HG02885 (cell line): Measurements from ENCODE around the gene RPS3.
A peak's percentile ranks its signal among the peaks of the same experiment; 100 is the strongest.
"Not testable (repeated sequence)": the region's sequence is repeated elsewhere in the genome, so short reads cannot be mapped to it uniquely, and the experiment has no call there.

Experiments
- ATAC-seq: cut with Tn5 transposase; IDR thresholded peaks from one replicate; pipeline ENCODE4 v1.9.1; 2021; ENCODE audit warnings: mild to moderate bottlenecking; ENCODE audit not compliant: unreplicated experiment, poor library complexity

RPS3 gene

DNA sequence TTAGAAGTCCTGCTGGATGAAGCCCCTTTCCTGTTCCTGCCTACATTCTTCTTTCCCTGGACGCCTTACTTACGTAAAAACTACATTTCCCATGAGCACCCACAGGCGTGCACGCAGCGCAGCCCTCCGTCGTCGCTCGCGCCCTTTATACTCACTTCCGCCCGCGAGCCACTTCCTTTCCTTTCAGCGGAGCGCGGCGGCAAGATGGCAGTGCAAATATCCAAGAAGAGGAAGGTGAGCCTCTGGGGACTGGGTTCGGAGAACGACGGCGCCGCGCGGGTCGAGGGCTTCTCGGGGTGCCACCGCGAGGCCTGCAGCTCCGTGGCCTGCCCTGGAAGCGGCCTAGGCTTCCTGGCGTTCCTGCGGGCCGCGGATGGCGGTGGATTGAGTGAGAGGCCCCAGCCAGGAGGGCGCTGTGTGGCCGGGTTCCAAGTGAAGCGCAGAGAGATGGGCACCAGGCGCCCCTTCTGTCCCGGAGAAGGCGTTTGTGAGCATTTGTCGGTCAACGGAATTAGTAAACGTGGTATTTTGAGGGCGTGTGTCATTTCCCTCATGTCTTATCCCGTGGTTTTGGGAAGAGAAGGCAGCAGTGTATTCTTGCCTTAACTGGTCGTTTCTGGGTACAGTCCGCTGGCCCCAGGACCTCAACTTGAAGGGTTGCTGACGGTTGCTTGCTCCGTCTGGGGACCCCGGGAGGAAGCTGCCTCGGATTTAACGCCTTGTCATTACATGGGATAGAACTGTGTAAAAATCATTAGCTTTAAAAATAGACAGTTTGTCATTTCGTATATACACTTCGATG, at the start of gene RPS3:
RPS3 (plus strand) TSS at position 175 of the 802 bp plus-strand sequence; CDS start at position 205, 30 bp downstream.
- ATAC-seq = peak; percentile 86

DNA sequence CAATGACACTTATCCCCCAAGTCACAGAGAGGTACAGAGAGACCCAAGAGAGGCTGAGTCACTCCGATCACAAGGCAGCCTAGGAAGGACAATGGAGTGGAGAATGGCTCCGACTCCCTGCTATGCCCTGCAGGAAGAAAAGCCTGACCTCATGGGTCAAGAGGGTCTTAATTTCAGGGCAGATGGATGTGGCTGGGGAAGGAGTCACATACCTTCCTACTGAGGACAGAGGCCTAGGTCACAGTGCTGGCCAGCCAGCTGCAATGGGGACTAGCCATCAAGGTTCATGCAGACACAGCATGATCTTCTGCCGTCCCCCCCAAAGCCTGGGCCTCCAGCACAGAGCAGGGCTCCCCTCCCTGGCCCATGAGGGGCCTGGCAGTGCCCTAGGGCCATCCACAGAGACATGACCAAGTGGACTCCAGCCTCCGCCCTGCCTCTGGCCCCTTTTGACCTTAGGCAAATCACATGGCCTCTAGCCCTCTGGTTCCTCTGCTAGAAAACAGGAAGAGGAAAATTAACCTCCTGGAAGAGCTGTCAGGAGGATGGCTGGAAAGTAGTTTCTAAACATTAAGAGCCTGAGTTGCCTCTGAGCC, 49.7 kb upstream of the RPS3 start:
- no peak for ATAC-seq

DNA sequence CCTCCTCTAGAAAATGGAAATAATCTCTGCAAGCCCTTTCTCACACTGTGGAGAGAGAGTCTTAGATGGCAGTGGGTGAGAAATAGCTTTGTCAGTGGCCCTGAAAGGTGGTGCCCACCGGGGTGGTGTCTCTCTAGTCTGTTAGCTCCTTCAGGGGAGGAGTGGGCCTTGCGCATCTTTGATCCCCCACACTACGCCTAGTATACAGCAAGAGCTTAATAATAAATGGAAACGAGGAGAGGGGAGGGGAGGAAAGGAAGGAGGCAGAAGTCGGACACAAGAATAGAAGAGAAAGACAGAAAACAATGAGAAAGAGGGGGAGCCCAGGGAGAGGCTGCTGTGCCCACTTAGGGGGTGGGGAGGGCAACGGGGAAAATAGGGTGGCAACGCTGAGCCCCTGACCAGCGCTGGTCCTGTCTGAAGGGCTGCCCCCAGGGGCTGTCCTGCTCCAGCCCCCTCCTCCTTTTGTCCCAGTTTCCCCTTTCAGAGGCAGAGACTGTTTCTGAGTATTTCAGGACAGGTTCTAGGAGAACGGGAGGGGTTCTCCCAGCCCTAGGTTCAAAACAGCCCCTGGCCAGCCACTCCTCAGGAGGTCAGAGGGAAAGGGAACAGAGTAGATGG, 49.1 kb upstream of the RPS3 start:
- ATAC-seq = no peak

DNA sequence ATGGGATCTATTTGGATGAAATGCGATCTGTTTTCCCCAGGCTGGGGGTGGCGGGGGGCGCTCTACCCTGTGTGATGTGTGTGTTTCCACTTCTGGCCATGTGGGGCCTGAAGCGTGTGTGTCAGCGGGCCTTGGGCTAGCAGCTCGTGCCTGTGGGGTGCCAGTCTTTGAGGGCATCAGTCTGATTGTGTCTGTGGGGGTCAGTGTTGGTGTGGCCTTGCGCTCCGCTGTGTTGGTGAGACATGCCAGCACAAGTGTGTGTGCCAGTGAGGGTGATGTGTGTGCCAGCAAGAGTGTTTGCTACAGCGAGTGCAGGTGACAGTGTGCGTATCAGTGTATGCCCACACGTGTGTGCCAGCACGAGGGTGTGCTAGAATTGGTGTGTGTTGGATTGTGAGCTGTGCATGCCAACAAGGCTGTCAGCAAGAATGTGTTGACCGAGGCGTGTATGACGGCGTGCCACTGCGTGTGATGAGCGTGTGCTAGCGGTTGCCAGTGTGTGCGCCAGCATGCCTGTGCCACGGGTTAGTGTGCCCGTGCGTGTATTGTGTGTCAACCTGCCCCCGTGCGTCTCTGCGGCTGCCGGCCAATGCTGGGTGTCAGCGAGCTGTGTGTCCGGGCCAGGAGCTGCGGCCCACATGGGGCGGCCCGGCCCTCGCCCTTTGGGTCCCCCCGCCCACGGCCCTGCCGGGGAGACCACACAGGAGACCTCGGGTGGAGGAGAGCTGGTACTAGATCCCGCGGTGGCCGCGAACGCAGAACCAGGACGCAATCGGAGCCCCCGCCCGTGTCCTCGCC, 48.4 kb upstream of the RPS3 start:
- ATAC-seq = no peak

DNA sequence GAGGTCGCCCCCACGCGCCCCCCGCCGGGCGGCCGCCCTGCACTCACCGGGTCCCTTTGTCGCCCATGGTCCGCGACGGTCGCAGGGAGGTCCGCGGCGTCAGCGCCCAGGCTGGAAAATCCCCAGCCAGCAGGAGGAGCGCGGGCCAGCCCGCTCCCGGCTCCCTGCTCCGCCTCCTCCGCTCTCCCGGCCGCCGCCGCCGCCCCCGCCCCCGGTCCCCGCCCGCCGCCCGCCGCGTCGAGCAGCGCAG, 47.9 kb upstream of the RPS3 start, which contains the start of gene ARRB1:
ARRB1 (minus strand) TSS at position 121 of the 250 bp plus-strand sequence; CDS start at position 67, 54 bp downstream.
- ATAC-seq = no peak

DNA sequence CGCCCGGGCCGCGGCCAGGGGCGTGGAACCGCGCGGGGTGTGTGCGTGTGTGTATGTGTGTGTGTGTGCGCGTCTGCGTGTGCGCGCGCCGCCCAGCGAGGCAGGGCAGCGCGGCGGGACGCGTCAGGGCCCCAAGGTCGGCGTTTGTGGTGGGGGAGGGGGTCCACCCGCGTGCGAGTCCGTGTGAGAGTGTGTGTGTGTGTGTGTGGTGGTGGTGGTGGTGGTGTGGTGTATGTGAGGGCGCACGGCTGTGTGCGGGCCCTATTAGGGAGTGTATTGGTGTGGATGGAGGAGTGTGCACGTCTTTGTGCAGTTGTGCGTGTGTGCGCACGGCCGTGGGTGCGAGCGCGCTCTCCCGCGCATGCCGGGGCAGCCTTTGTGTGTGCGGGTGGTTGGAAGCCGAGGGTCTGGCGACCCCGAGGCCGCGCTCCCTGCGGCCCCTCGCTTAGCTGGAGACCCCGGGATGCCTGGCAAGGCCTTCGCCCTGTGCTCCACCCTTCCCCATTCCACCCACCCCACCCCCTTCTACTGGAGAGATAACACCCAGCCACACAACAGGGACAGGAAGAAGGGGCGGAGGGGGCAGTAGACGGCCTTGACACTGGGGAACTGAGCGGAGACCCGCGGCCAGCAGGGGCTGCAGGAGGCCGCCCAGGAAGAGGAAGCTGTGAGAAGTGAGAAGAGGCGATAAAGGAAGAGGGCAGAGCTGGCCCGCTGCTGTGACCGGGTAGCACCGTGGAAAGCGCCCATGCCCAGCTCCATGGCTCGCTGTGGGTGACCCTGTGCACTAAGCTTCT, 47.3 kb upstream of the RPS3 start:
- no peak for ATAC-seq

DNA sequence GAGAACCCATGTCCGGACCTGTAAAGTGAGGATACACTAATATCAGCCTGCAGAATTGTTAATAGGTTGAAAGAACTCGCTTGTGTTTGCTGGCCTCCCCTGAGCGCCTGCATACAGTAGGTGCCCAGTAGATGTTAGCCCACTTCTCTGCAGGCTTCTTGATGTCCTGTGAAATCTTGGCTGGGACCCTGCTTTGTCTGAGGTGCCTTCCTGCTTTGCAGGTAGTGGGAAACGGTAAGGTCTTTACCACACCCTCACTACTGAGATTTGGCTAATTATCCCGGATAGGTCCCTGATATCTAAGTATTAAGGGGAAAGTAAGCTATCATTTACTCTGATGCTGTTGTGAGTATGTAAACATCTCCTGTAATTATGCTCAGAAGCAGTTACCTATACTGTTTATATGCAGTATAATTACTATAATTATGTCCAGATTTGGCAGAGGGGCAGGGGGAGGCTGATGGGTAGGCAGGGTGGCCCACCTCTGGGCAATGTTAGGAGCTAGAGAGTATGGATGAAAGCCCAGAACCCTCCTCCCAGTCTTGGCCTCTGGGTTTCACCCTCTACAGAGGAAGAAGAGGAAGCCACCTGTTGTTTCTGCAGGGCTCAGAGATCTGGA, 46.6 kb upstream of the RPS3 start:
- ATAC-seq = no peak

DNA sequence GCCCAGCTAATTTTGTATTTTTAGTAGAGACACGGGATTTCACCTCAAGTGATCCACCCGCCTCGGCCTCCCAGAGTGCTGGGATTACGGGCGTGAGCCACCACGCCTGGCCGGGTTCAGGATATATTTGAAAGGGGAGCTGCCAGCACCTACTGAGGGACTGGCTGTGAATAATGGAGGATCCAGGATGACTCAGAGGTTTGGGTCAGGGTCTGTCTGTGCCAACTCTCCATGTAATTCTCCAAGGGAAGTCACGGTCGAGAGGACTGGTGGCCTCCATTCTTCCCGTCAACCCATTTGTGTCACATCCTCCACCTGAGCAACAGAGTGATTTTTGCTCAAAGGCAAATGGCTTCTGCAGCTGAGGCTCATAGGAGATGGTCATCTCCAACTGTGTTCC, 44.3 kb upstream of the RPS3 start:
- ATAC-seq = no peak

DNA sequence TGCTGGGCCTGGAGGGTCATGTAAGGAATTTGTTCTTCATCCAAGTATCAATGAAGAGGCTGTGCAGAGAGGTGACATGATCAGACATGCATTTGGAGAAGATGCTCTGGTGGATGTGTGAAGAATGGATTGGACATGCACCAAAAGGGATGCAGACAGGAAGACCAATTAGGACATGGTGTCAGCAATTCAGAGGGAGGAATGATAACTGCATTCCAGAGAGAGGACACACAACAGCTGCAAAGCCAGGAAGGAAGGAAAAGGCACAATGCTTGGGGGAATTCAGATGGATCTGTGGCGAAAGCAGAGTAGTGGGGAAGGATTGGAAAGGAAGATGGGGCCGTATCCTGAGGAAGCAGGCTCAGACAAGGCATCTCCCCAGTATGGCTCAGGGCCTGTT, 42.7 kb upstream of the RPS3 start:
- ATAC-seq = no peak

DNA sequence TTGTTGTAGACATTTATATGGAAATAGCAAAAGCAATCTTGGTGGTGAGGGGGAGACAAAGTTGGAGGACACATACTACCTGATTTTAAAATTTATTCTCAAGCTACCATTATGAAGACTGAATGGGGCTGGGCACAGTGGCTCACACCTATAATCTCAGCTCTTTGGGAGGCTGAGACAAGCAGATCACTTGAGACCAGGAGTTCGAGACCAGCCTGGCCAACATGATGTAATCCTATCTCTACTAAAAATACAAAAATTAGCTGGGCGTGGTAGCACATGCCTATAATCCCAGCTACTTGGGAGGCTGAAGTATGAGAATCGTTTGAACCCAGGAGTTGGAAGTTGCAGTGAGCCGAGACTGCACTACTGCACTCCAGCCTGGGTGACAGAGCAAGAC, 37.0 kb upstream of the RPS3 start:
- not testable (repeated sequence) for ATAC-seq

DNA sequence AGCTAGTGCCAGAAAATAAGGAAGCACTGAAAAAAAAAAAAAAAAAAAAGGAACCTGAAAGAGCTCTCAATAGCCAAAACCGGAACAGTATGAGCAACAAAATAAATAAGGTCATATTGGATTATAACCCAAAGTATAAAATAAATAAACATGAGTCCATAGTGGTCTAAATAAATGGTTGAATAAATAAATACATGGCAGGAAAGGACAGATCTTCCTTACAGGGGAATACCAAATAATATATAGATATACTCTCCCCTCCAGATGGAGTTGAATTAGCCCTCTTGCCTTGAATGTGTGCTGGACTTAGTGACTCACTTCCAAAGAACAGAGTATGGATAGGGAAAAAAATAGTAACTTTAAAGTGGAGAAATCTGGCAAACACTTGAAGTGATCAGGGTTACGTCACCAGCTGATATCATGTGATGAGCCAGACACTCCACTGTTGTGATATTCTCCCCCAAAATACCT, 33.6 kb upstream of the RPS3 start:
- no peak for ATAC-seq

DNA sequence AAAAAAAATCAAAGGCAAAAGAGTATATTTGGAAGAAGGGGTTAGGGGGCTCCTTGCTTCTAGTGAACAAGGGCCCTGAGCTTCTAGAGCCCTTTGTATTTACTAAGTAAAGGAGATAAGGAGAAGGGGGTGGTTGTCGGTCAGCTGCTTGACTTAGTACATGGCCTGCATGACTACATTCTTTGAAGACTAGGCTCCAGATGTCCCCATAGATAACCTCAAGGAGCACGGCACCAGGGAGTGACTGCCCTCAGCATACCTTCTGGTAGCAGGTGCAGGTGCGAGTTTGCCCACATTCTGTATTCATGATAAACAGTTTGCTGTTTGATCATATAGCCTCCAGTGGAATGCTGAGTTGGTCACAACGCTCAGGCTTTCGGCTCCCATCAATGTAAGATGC, 32.5 kb upstream of the RPS3 start:
- ATAC-seq = not testable (repeated sequence)

DNA sequence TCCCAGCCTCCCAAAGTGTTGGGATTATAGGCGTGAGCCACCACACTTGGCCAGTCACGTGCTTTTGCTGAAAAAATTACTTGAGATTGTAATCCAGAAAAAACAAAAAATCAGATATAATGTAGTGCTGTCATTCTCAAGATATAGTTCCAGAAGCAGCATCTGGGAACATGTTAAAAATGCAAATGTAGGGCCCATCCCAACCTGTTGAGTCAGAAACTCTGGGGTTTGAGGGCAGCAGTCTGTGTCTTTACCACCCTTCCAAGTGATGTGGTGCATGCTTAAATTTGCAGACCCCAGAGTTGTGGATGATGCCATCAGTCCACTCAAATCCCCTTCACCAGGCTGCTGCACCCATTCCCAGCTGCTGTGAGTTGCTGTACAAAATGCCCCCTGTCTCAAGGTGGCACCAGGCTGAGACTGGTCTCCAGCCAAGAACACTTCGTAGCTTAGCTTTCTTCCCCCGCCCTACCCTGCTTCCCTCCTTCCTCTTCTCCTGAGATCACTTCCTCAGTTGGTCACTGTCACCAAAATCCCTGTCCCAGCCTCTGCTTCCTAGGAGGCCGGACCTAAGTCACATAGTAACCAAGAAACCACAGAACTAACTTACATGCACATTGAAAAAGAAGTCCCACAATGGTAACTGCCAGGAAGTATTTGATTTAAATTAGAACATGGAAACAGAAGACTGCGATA, 29.6 kb upstream of the RPS3 start:
- ATAC-seq = no peak

DNA sequence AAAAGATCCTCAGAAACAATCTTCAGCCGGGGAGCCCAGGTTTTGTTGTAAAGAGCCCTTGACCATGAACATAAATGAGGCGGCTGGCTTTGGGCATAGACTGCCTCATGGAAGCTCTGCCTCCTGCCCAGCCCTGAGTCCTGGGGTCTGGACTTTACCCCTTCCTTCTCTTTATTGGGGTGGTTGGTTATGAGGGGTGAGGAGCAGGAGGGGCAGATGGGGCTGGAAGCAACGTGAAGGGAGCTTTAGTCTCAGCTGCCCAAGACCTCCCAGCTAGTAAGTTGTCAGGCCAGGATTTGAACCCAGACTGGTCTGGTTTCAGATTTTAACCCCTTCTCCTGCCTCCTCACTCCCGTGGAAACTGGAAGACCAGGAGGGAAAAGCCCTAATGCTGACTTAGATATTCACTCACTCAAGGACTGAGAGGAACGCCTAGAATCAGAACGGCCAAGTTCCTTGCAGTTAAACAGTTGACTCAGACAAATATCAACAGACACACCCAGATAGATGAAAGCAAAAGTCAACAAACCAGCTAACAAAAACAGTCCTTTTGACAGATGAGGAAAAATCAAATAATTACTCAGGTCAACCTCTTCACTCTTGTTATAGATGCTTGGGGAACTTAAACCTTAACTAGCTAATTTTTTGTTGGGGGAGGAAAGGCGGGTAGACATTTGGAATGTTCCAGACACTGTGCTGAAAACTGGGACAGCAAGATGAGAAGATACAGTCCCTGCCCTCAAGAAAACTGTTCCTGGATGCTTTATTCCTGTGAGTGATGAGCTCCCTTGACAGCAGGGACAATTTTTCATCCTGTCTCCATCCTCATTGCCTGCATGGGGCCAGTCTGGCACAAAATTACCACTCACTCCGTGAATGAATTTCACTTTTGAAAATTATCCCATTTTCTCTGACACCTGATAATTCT, 27.1 kb upstream of the RPS3 start:
- no peak for ATAC-seq

DNA sequence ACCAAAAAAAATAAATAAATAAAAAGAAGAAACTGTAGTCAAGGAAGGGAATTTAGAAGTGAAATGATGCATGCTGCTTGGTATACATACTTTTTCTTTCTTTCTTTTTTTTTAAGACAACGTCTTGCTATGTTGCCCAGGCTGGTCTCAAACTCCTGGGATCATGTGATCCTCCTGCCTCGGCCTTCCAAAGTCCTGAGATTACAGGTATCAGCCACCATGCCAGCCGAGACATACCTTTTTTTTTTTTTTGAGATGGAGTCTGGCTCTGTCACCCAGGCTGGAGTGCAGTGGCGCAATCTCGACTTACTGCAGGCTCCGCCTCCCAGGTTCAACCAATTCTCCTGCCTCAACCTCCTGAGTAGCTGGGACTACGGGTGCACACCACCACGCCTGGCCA, 26.1 kb upstream of the RPS3 start:
- no peak for ATAC-seq

DNA sequence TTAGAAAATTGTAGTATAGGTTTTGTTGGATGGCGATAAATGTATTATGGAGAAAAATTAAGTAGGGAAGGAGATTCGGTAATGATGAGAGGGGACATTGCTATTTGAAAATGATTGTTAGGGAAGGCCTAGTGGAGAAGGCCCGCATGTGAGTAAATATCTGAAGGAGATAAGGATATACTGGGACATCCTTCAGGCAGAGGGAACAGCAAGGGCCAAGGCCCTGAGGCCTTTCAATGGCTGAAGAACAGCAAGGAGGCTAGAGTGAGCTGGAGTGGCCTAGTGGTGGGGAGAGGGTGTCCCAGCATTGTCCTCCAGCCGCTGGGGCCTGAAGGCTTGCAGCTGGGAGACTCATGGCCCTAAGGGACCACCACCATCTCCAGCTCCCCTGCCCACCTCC, 24.7 kb upstream of the RPS3 start:
- ATAC-seq = no peak

DNA sequence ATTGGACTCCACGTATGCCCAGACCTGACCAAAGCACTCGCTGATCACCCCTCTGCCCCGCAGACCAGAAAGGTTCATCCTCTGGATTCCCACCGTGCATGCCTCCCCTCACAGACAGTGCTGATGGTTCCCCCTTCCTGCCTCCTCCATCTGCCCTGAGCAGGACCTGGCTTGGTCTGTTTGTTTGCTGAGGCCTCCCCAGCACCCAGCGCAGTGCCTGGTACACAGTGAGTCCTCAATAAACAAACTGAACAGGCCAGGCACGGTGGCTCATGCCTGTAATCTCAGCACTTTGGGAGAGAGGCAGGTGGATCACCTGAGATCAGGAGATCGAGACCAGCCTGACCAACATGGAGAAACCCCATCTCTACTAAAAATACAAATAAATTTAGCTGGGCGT, 23.7 kb upstream of the RPS3 start:
- ATAC-seq = no peak

DNA sequence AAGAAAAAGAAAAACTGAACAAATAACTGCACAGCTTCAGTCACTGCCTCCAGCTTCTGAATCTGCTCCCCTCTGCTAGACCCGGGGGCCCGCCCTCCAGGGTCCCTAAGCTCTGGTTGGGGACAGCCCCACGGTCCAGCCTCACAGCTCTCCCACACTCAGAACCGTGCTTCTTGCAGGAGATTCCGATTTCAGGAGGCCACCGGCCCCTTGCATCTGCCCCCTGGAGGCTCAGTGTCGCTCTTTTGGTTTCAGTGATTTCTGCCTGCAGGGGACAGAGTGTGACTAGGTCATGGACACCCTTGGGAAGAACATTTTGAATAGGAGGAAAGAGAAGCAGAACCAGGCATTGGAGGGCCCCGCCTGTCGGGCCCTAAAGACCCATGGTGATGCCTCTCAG, 23.1 kb upstream of the RPS3 start:
- no peak for ATAC-seq
